ENCODE measurements around the gene NUMBL. TPM values are rescaled to one million over a fixed set of nuclear protein-coding genes. Genes with fewer than 3 reads are reported as not detected.

The NUMBL gene
- total and polyA plus RNA-seq, 3 experiments from 2014 or later, result 1.1 to 13.7 (median 13.6) TPM

DNA sequence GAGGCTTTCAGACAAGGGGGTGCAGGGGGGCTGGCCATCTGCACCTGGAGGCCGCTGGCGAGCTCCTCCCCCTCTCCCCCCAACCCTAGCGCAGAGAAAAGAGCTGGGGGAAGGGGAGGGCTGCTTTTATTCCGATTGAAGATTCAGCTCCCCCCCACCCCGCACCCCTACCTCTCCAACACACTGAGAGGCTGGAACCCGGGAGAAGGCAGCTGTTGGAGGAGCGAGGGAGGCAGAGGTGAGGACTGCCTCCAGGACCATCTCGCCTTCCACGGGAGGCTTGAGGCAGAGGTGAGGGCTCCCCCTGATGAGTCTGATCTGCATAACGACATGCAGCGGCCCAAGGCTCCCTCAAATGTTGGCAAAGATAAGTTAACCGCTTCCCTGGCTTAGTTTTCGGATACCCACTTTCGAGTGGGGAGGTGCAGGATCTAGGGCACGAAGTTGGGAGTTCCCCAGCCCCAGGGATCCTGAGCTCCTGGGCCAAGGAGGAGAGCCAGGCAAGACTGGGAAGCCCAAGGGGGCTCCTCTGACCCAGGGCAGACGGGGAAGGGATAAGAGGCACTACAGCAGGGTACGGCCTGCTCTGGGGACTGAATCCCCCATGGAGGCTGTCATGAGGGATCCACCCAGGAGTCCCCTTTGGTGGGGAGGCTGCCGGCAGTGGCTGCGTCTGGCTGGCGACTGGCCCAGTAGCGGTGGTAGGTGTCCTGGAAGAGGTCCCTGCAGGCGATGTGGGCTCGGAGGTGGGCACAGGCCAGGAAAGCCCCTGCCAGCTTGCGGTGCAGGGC lies 1.2 kb upstream of the NUMBL start:
- peaks cover 0 to 28% (median 0%) of the 10 kb centered on the region in 3 donors for H3K36me3 Mint-ChIP-seq
- H3K4me1 ChIP-seq (ENCODE audit: insufficient read depth, low read length), result peaks cover 10% of the 10 kb centered on the region
- peak overlapping the region; percentile 61 for H3K27ac ChIP-seq (ENCODE audit: low read depth, low read length)
- H3K27me3 ChIP-seq (ENCODE audit: insufficient read depth, low read length, poor library complexity, severe bottlenecking), result no peaks in the 10 kb centered on the region
- no peak for DNase-seq
- H3K36me3 ChIP-seq (ENCODE audit: insufficient read depth, low read length), result no peaks in the 10 kb centered on the region
- CTCF ChIA-PET, result no interaction called here
- POLR2A ChIA-PET, result interaction anchor here (0.7 to 1.0 kb wide), 3 partner anchors 28 to 107 kb away, joined by 3 to 4 read pairs (median 3); partner anchors contain the start of genes ACTMAP and EGLN2
- H3K27me3 Mint-ChIP-seq, result no peaks in the 10 kb centered on the region
- no peaks in the 10 kb centered on the region for H3K9me3 ChIP-seq (ENCODE audit: low read length)
- peaks cover 0 to 7% (median 4%) of the 10 kb centered on the region in 3 donors for H3K4me1 Mint-ChIP-seq
- peak overlapping the region in 2 of 8 donors; percentile 18 to 87 for H3K27ac Mint-ChIP-seq
- peak overlapping the region in 6 of 7 donors; percentile 28 to 91 (median 44) for H3K4me3 Mint-ChIP-seq
- peak overlapping the region; percentile 81 for H3K4me3 ChIP-seq (ENCODE audit: low read length)
- no peaks in the 10 kb centered on the region for H3K9me3 Mint-ChIP-seq

DNA sequence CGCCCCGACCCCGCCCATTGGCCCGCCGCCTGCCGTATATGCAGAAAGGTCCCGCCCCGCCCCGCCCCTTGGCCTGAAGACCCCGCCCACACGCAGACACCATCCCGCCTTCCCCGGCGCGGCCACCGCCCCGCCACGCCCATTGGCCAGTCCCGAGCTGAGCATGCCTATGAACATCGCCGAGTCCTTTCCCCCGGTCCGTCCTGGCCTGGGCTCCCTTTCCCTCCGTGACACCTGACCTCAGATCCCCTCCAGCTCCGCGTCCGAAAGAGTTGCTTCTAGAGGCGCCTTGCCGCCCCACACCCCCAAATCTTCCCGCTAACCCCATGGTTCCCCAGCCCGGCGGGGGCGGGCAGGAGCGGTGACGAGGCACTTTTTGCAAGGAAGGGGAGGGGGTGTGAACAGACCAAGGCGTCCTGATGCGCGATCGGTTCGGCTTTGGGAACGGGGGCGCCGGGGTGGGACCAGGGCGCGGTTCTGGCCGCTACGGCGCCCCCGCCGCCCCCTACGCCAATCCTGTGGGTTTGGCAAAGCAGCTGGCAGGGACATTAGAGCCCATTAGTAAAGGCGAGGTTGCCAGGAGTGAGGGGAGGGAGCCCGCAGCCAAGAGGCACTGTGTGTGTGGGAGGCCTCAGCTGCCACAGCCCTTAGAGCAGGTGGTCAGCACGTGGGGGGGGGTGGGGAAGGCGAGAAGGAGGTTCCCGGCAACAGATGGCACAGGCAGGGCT lies 406 bp upstream of the NUMBL start:
- peaks cover 10% of the 10 kb centered on the region for H3K4me1 ChIP-seq (ENCODE audit: insufficient read depth, low read length)
- H3K27ac ChIP-seq (ENCODE audit: low read depth, low read length), result peak overlapping the region; percentile 61
- DNase-seq, result peak; percentile 75 to 90 (median 84)
- ChIA-PET CTCF (no interaction called here), POLR2A (interaction anchor here (0.6 to 1.0 kb wide), 5 partner anchors 25 to 481 kb away, joined by 3 to 8 read pairs (median 3); partner anchors contain the start of genes ACTMAP and EGLN2)
- Mint-ChIP-seq H3K4me1 (peaks cover 0 to 7% (median 4%) of the 10 kb centered on the region in 3 donors), H3K27me3 (no peaks in the 10 kb centered on the region), H3K36me3 (peaks cover 0 to 26% (median under 1%) of the 10 kb centered on the region in 3 donors), H3K27ac (peak overlapping the region; percentile 18 to 97 (median 94)), H3K9me3 (no peaks in the 10 kb centered on the region), H3K4me3 (peak overlapping the region; percentile 83 to 97 (median 91))
- no peaks in the 10 kb centered on the region for H3K9me3 ChIP-seq (ENCODE audit: low read length)
- H3K36me3 ChIP-seq (ENCODE audit: insufficient read depth, low read length), result no peaks in the 10 kb centered on the region
- peak overlapping the region; percentile 81 for H3K4me3 ChIP-seq (ENCODE audit: low read length)
- no peaks in the 10 kb centered on the region for H3K27me3 ChIP-seq (ENCODE audit: insufficient read depth, low read length, poor library complexity, severe bottlenecking)

- Histone ChIP-seq H3K9me3 (ENCODE audit: low read length) (no peaks in the 10 kb centered on the region), H3K4me1 (ENCODE audit: insufficient read depth, low read length) (peaks cover 10% of the 10 kb centered on the region), H3K27me3 (ENCODE audit: insufficient read depth, low read length, poor library complexity, severe bottlenecking) (no peaks in the 10 kb centered on the region), H3K4me3 (ENCODE audit: low read length) (peak overlapping the region; percentile 39), H3K27ac (ENCODE audit: low read depth, low read length) (peak overlapping the region; percentile 50), H3K36me3 (ENCODE audit: insufficient read depth, low read length) (no peaks in the 10 kb centered on the region)
- Mint-ChIP-seq H3K27ac (peak overlapping the region in 1 of 8 donors; percentile 39), H3K4me1 (peaks cover 0 to 7% (median 4%) of the 10 kb centered on the region in 3 donors), H3K36me3 (peaks cover 7 to 23% (median 12%) of the 10 kb centered on the region in 3 donors), H3K4me3 (peak overlapping the region in 3 of 7 donors; percentile 55 to 87 (median 60)), H3K27me3 (no peaks in the 10 kb centered on the region), H3K9me3 (no peaks in the 10 kb centered on the region)
- POLR2A ChIA-PET, result interaction anchor here (0.6 kb wide), 1 partner anchor 750 kb away, joined by 3 read pairs; no protein-coding TSS in a partner anchor
- CTCF ChIA-PET, result no interaction called here
- DNase-seq, result peak in 3 of 5 donors; percentile 26 to 62 (median 32)
These were observed 957 bp downstream of the NUMBL start for GRCh38 chr19:40689339-40690049.

DNA sequence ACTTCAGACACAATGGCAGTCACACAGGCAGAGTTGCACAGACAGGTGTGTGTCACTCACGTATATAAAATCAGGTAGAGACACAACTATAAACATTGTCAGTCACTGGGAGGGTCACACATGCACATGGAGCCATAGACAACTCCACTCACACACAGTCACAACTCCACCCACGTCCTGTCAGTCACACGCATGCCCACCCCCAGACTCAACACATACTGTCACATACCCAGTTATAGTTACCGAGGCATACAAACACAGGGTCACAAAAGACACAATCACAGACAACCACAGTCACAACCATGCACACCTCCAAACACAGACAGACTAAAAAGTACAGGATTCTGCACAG lies 1.5 kb downstream of the NUMBL start:
- H3K27me3 Mint-ChIP-seq, result no peaks in the 10 kb centered on the region
- ChIA-PET CTCF (interaction anchor here (0.6 kb wide), 1 partner anchor 1498 kb away, joined by 3 read pairs; no protein-coding TSS in a partner anchor), POLR2A (interaction anchor here (0.6 kb wide), 1 partner anchor 750 kb away, joined by 3 read pairs; no protein-coding TSS in a partner anchor)
- H3K4me1 ChIP-seq (ENCODE audit: insufficient read depth, low read length), result peaks cover 10% of the 10 kb centered on the region
- H3K27ac ChIP-seq (ENCODE audit: low read depth, low read length), result peak overlapping the region; percentile 50
- H3K36me3 ChIP-seq (ENCODE audit: insufficient read depth, low read length), result no peaks in the 10 kb centered on the region
- H3K27me3 ChIP-seq (ENCODE audit: insufficient read depth, low read length, poor library complexity, severe bottlenecking), result no peaks in the 10 kb centered on the region
- no peaks in the 10 kb centered on the region for H3K9me3 Mint-ChIP-seq
- no peak for DNase-seq
- peaks cover 0 to 7% (median 4%) of the 10 kb centered on the region in 3 donors for H3K4me1 Mint-ChIP-seq
- H3K36me3 Mint-ChIP-seq, result peaks cover 7 to 19% (median 12%) of the 10 kb centered on the region in 3 donors
- H3K4me3 Mint-ChIP-seq, result no peak overlapping the region
- no peaks in the 10 kb centered on the region for H3K9me3 ChIP-seq (ENCODE audit: low read length)
- H3K4me3 ChIP-seq (ENCODE audit: low read length), result no peak overlapping the region
- H3K27ac Mint-ChIP-seq, result no peak overlapping the region

- Mint-ChIP-seq H3K27ac (no peak overlapping the region), H3K4me3 (no peak overlapping the region), H3K36me3 (peaks cover 7 to 18% (median 12%) of the 10 kb centered on the region in 3 donors), H3K4me1 (peaks cover 0 to 7% (median 4%) of the 10 kb centered on the region in 3 donors), H3K9me3 (no peaks in the 10 kb centered on the region), H3K27me3 (no peaks in the 10 kb centered on the region)
- POLR2A ChIA-PET, result no interaction called here
- peaks cover 10% of the 10 kb centered on the region for H3K4me1 ChIP-seq (ENCODE audit: insufficient read depth, low read length)
- DNase-seq, result no peak
- CTCF ChIA-PET, result interaction anchor here (0.6 kb wide), 1 partner anchor 1499 kb away, joined by 3 read pairs; no protein-coding TSS in a partner anchor
- H3K36me3 ChIP-seq (ENCODE audit: insufficient read depth, low read length), result no peaks in the 10 kb centered on the region
- no peaks in the 10 kb centered on the region for H3K27me3 ChIP-seq (ENCODE audit: insufficient read depth, low read length, poor library complexity, severe bottlenecking)
- H3K9me3 ChIP-seq (ENCODE audit: low read length), result no peaks in the 10 kb centered on the region
- no peak overlapping the region for H3K27ac ChIP-seq (ENCODE audit: low read depth, low read length)
- H3K4me3 ChIP-seq (ENCODE audit: low read length), result no peak overlapping the region
These were observed 2.1 kb downstream of the NUMBL start for GRCh38 chr19:40688309-40688708.

- peaks cover 7 to 17% (median 12%) of the 10 kb centered on the region in 3 donors for H3K36me3 Mint-ChIP-seq
- no peak overlapping the region for H3K4me3 Mint-ChIP-seq
- H3K27me3 Mint-ChIP-seq, result no peaks in the 10 kb centered on the region
- no peak overlapping the region for H3K27ac ChIP-seq (ENCODE audit: low read depth, low read length)
- no peak overlapping the region for H3K4me3 ChIP-seq (ENCODE audit: low read length)
- H3K27me3 ChIP-seq (ENCODE audit: insufficient read depth, low read length, poor library complexity, severe bottlenecking), result no peaks in the 10 kb centered on the region
- H3K4me1 ChIP-seq (ENCODE audit: insufficient read depth, low read length), result peaks cover 10% of the 10 kb centered on the region
- ChIA-PET POLR2A (no interaction called here), CTCF (no interaction called here)
- no peaks in the 10 kb centered on the region for H3K9me3 ChIP-seq (ENCODE audit: low read length)
- no peaks in the 10 kb centered on the region for H3K36me3 ChIP-seq (ENCODE audit: insufficient read depth, low read length)
- H3K9me3 Mint-ChIP-seq, result no peaks in the 10 kb centered on the region
- H3K4me1 Mint-ChIP-seq, result peaks cover 0 to 7% (median 4%) of the 10 kb centered on the region in 3 donors
- DNase-seq, result peak in 1 of 5 donors; percentile 24
- no peak overlapping the region for H3K27ac Mint-ChIP-seq
These were observed 2.9 kb downstream of the NUMBL start for GRCh38 chr19:40687525-40688016.

GRCh38 chr19:40686882-40687524 lies 3.4 kb downstream of the NUMBL start:
- Mint-ChIP-seq H3K9me3 (no peaks in the 10 kb centered on the region), H3K36me3 (peaks cover 7 to 14% (median 12%) of the 10 kb centered on the region in 3 donors), H3K4me3 (no peak overlapping the region), H3K27me3 (no peaks in the 10 kb centered on the region), H3K27ac (no peak overlapping the region), H3K4me1 (peaks cover 0 to 7% (median 4%) of the 10 kb centered on the region in 3 donors)
- Histone ChIP-seq H3K27me3 (ENCODE audit: insufficient read depth, low read length, poor library complexity, severe bottlenecking) (no peaks in the 10 kb centered on the region), H3K9me3 (ENCODE audit: low read length) (no peaks in the 10 kb centered on the region), H3K4me3 (ENCODE audit: low read length) (no peak overlapping the region), H3K36me3 (ENCODE audit: insufficient read depth, low read length) (no peaks in the 10 kb centered on the region), H3K4me1 (ENCODE audit: insufficient read depth, low read length) (peaks cover 10% of the 10 kb centered on the region), H3K27ac (ENCODE audit: low read depth, low read length) (no peak overlapping the region)
- no peak for DNase-seq
- ChIA-PET POLR2A (no interaction called here), CTCF (no interaction called here)

Measured in CD8-positive, alpha-beta memory T cell (primary cell).